CD4-positive, alpha-beta memory T cell (primary cell): ENCODE data around the gene KRTAP6-3. TPM values are rescaled to one million over a fixed set of nuclear protein-coding genes. Genes with fewer than 3 reads are reported as not detected.
A peak's percentile ranks its signal among the peaks of the same experiment; 100 is the strongest.

Experiments used
- CTCF ChIA-PET: fragments of 350-600 bp; sonication (Branson Sonifier 250); formaldehyde crosslinking; loops from one replicate; lab custom pipeline; 2021; ENCODE audit warnings: inconsistent platforms; ENCODE audit not compliant: partially characterized antibody; lab: Charles Lee
- POLR2A ChIA-PET: fragments of 350-600 bp; sonication (Branson Sonifier 250); formaldehyde crosslinking; loops from one replicate; lab custom pipeline; 2021; ENCODE audit not compliant: partially characterized antibody; lab: Charles Lee
- DNase-seq, 5 donors: peaks; one replicate each; pipeline versions ENCODE4 v3.0.0 to v3.0.0-alpha.2; 2020 to 2022; ENCODE audit warnings: mixed read lengths in 1 of 5
- H3K27ac ChIP-seq: one replicate; pipeline ENCODE4 v1.7.0; 2013; ENCODE audit warnings: low read depth, low read length
- H3K27me3 ChIP-seq: 2 replicates; pipeline ENCODE4 v1.7.0; 2013; ENCODE audit warnings: mild to moderate bottlenecking, low read length, moderate library complexity; ENCODE audit not compliant: insufficient read depth
- H3K36me3 ChIP-seq: 2 replicates; pipeline ENCODE4 v1.7.0; 2013; ENCODE audit warnings: mild to moderate bottlenecking, low read length, moderate library complexity; ENCODE audit not compliant: insufficient read depth
- H3K4me1 ChIP-seq: 2 replicates; pipeline ENCODE4 v1.7.0; 2013; ENCODE audit warnings: mild to moderate bottlenecking, low read length, moderate library complexity; ENCODE audit not compliant: insufficient read depth
- H3K4me3 ChIP-seq, 2 donors: one replicate each; pipeline ENCODE4 v1.7.0; 2013; ENCODE audit warnings: low read length in 2 of 2, mild to moderate bottlenecking in 1 of 2
- H3K9me3 ChIP-seq, 2 donors: one replicate each; pipeline ENCODE4 v1.7.0; 2013; ENCODE audit warnings: low read length in 2 of 2, control low read depth in 1 of 2; ENCODE audit not compliant: control insufficient read depth in 1 of 2
- H3K27ac Mint-ChIP-seq, 7 donors: one replicate each; pipeline ENCODE4 v1.8.0; 2020 to 2021; ENCODE audit warnings: mixed read lengths in 7 of 7, mild to moderate bottlenecking in 6 of 7, inconsistent platforms in 3 of 7, moderate library complexity in 3 of 7
- H3K27me3 Mint-ChIP-seq, 2 donors: one replicate each; pipeline ENCODE4 v1.8.0; 2020 to 2021; ENCODE audit warnings: mixed read lengths in 2 of 2
- H3K36me3 Mint-ChIP-seq, 2 donors: one replicate each; pipeline ENCODE4 v1.8.0; 2020 to 2021; ENCODE audit warnings: mixed read lengths in 2 of 2, inconsistent platforms in 1 of 2, mild to moderate bottlenecking in 1 of 2
- H3K4me1 Mint-ChIP-seq, 4 donors: one replicate each; pipeline ENCODE4 v1.8.0; 2020 to 2021; ENCODE audit warnings: mixed read lengths in 4 of 4, mild to moderate bottlenecking in 1 of 4
- H3K4me3 Mint-ChIP-seq, 8 donors: one replicate each; pipeline ENCODE4 v1.8.0; 2020 to 2021; ENCODE audit warnings: mixed read lengths in 8 of 8, mild to moderate bottlenecking in 7 of 8, moderate library complexity in 6 of 8, inconsistent platforms in 3 of 8
- H3K9me3 Mint-ChIP-seq, 8 donors: one replicate each; pipeline ENCODE4 v1.8.0; 2020 to 2021; ENCODE audit warnings: mixed read lengths in 8 of 8, mild to moderate bottlenecking in 5 of 8, inconsistent platforms in 3 of 8, moderate library complexity in 1 of 8
- intact Hi-C: fragments of 100-400 bp; cut with micrococcal nuclease; formaldehyde crosslinking; loops from one replicate; pipeline ENCODE4 v1.15.1; 2023
- polyA plus RNA-seq, 2 donors: library from polyadenylated mRNA; unstranded; fragments of 300-500 nt; fragmentation: Illumina TruSeq; gene quantifications; one replicate each; pipeline ENCODE4 v1.2.3, GENCODE V29; 2021
- total RNA-seq, 2 experiments: library from RNA; stranded (reverse); gene quantifications; one replicate each; pipeline ENCODE4 v1.2.3, GENCODE V29; 2021

The KRTAP6-3 gene
- total and polyA plus RNA-seq, 4 experiments from 2014 or later = not detected

DNA sequence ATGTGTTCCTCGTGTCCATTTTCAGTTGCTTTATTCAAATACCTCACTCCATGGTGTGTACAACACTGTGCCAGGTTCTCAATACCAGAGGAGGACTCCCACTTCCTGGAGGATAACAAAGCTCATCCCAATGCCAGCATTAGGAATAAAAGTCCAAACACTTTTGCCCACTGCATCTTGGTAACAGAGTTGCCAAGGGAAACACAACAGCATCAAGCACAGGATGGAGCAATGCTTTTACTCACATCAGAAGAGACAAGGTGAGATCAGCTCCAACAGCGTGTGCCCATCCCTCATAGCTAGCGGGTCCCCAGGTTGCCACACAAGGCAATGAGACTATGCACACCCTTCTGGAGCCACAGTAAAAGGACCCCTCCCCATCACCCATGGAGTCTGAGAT, 31.1 kb downstream of the KRTAP6-3 start:
- Histone ChIP-seq H3K36me3 (no peaks in the 10 kb centered on the region), H3K9me3 (no peaks in the 10 kb centered on the region), H3K4me3 (no peak overlapping the region), H3K27ac (no peak overlapping the region), H3K4me1 (no peaks in the 10 kb centered on the region), H3K27me3 (no peaks in the 10 kb centered on the region)
- Mint-ChIP-seq H3K4me3 (no peak overlapping the region), H3K36me3 (no peaks in the 10 kb centered on the region), H3K9me3 (peaks cover 0 to 6% (median 0%) of the 10 kb centered on the region in 8 donors), H3K27me3 (no peaks in the 10 kb centered on the region), H3K4me1 (no peaks in the 10 kb centered on the region), H3K27ac (no peak overlapping the region)
- intact Hi-C loops = no loop called here
- no peak for DNase-seq
- ChIA-PET POLR2A (no interaction called here), CTCF (no interaction called here)

DNA sequence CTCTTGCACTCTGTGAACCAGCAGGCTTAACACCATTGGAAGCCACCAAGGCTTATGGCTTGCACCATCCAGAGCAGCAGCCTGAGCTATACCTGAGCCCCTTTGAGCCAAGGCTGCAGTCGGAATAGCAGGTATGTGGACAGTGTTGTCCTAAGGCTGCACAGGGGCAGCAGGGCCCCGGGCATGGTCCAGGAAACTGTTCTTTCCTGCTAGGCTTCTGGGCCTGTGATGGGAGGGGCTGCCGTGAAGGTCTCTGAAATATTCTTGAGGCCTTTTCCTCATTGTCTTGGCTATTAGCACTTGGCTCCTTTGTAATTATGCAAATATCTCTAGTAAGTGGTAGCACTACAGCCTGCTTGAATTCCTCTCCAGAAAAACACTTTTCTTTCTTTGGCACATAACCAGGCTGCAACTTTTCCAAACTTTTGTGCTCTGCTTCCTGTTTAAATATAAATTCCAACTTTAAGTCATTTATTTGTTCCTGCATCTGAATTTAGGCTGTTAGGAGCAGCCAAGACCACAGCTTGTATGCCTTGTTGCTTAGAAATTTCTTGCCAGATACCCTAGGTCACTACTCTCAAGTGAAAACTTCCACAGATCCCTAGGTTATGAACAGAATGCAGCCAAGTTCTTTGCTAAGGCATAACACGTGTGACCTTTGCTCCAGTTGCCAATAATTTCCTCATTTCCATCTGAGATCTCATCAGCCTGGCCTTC, 33.4 kb downstream of the KRTAP6-3 start:
- CTCF ChIA-PET = no interaction called here
- no peaks in the 10 kb centered on the region for H3K36me3 Mint-ChIP-seq
- Histone ChIP-seq H3K27ac (no peak overlapping the region), H3K4me1 (no peaks in the 10 kb centered on the region), H3K36me3 (no peaks in the 10 kb centered on the region), H3K4me3 (no peak overlapping the region), H3K27me3 (no peaks in the 10 kb centered on the region), H3K9me3 (no peaks in the 10 kb centered on the region)
- intact Hi-C loops = no loop called here
- no peaks in the 10 kb centered on the region for H3K4me1 Mint-ChIP-seq
- DNase-seq = peak in 1 of 5 donors; percentile 29
- H3K4me3 Mint-ChIP-seq = no peak overlapping the region
- no peaks in the 10 kb centered on the region for H3K27me3 Mint-ChIP-seq
- H3K27ac Mint-ChIP-seq = no peak overlapping the region
- peaks cover 0 to 6% (median 0%) of the 10 kb centered on the region in 8 donors for H3K9me3 Mint-ChIP-seq
- POLR2A ChIA-PET = no interaction called here

- ChIA-PET CTCF (no interaction called here), POLR2A (no interaction called here)
- Mint-ChIP-seq H3K36me3 (no peaks in the 10 kb centered on the region), H3K27ac (no peak overlapping the region), H3K9me3 (peaks cover 0 to 6% (median 0%) of the 10 kb centered on the region in 8 donors), H3K4me3 (no peak overlapping the region), H3K27me3 (no peaks in the 10 kb centered on the region), H3K4me1 (no peaks in the 10 kb centered on the region)
- intact Hi-C loops = no loop called here
- Histone ChIP-seq H3K36me3 (no peaks in the 10 kb centered on the region), H3K27me3 (no peaks in the 10 kb centered on the region), H3K4me1 (no peaks in the 10 kb centered on the region), H3K27ac (no peak overlapping the region), H3K4me3 (no peak overlapping the region), H3K9me3 (no peaks in the 10 kb centered on the region)
- DNase-seq = no peak
These were observed 35.9 kb downstream of the KRTAP6-3 start for GRCh38 chr21:30628109-30628508.

GRCh38 chr21:30629200-30629599, 37.0 kb downstream of the KRTAP6-3 start:
- intact Hi-C loops = no loop called here

DNA sequence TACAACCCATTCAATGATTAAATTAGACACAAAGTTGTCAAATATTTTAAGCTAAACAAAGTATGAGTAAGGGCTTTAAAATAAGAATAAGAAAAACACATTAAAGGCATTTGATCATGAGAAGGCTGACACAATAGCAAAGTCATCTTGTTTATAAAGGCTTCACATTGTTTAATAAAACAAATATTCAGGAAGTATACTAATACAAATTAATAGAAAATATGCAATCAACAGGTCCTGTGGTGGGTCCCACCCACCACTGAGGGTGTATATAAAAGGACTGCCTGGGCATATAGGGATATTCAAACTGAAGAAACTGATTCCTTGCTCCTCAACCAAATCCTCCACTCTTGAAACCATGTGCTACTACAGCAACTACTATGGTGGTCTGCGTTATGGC, 42.7 kb downstream of the KRTAP6-3 start, which contains the start of gene KRTAP20-2:
Gene KRTAP20-2, plus strand, starts transcription at position 301 of the 400 bp plus-strand sequence. Its CDS starts 58 bp downstream, at position 359.
- DNase-seq = no peak
- no peaks in the 10 kb centered on the region for H3K27me3 Mint-ChIP-seq
- no peak within 1 kb of the TSS for H3K4me3 Mint-ChIP-seq
- Histone ChIP-seq H3K4me1 (no peaks in the 10 kb centered on the region), H3K4me3 (no peak within 1 kb of the TSS), H3K36me3 (no peaks in the 10 kb centered on the region), H3K27me3 (no peaks in the 10 kb centered on the region), H3K27ac (no peak within 1 kb of the TSS), H3K9me3 (no peaks in the 10 kb centered on the region)
- CTCF ChIA-PET = no interaction called here
- POLR2A ChIA-PET = no interaction called here
- no peak within 1 kb of the TSS for H3K27ac Mint-ChIP-seq
- intact Hi-C loops = no loop called here
- H3K4me1 Mint-ChIP-seq = no peaks in the 10 kb centered on the region
- peaks cover 0 to 3% (median 0%) of the 10 kb centered on the region in 8 donors for H3K9me3 Mint-ChIP-seq
- no peaks in the 10 kb centered on the region for H3K36me3 Mint-ChIP-seq

More at GRCh38 chr21:30629200-30629599, 37.0 kb downstream of the KRTAP6-3 start:
- Histone ChIP-seq H3K4me3 (no peak overlapping the region), H3K27me3 (no peaks in the 10 kb centered on the region), H3K9me3 (no peaks in the 10 kb centered on the region), H3K27ac (no peak overlapping the region), H3K36me3 (no peaks in the 10 kb centered on the region), H3K4me1 (no peaks in the 10 kb centered on the region)
- ChIA-PET POLR2A (no interaction called here), CTCF (no interaction called here)
- no peak overlapping the region for H3K4me3 Mint-ChIP-seq
- H3K36me3 Mint-ChIP-seq = no peaks in the 10 kb centered on the region
- H3K27ac Mint-ChIP-seq = no peak overlapping the region
- no peak for DNase-seq
- peaks cover 0 to 3% (median 0%) of the 10 kb centered on the region in 8 donors for H3K9me3 Mint-ChIP-seq
- H3K4me1 Mint-ChIP-seq = no peaks in the 10 kb centered on the region
- no peaks in the 10 kb centered on the region for H3K27me3 Mint-ChIP-seq

DNA sequence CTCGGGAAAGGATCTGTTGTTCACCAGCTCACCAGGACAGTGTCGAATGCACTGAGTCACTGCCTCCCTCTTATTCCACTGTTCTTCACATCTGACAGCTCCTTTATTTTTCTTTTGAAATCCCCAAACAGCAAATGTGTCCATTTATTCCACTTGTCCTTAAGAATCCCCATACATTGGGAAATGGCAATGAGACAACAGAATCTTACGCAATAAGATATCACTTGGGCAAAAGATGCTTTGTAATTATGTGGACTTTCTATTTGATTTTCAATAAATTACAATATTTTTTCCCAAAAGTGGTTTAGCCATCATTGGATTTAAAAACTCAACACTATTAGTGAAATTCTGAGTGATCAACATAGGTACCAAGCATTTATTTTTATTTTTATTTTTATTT, 46.4 kb downstream of the KRTAP6-3 start:
- H3K4me1 Mint-ChIP-seq = no peaks in the 10 kb centered on the region

GRCh38 chr21:30642564-30642963, 50.3 kb downstream of the KRTAP6-3 start, which contains the start of gene KRTAP20-3:
KRTAP20-3 (plus strand) TSS chr21:30642864.
- H3K4me1 ChIP-seq = no peaks in the 10 kb centered on the region
- ChIA-PET CTCF (no interaction called here), POLR2A (no interaction called here)
- Mint-ChIP-seq H3K27me3 (no peaks in the 10 kb centered on the region), H3K27ac (no peak within 1 kb of the TSS), H3K4me1 (no peaks in the 10 kb centered on the region), H3K9me3 (peaks cover 0 to 12% (median 2%) of the 10 kb centered on the region in 8 donors), H3K36me3 (no peaks in the 10 kb centered on the region), H3K4me3 (no peak within 1 kb of the TSS)
- no peaks in the 10 kb centered on the region for H3K36me3 ChIP-seq
- no peak for DNase-seq
- no peaks in the 10 kb centered on the region for H3K9me3 ChIP-seq
- no peaks in the 10 kb centered on the region for H3K27me3 ChIP-seq
- H3K27ac ChIP-seq = no peak within 1 kb of the TSS
- no peak within 1 kb of the TSS for H3K4me3 ChIP-seq
- intact Hi-C loops = no loop called here

More for the DNA sequence above, 46.4 kb downstream of the KRTAP6-3 start:
- H3K27me3 Mint-ChIP-seq = no peaks in the 10 kb centered on the region
- H3K9me3 ChIP-seq = no peaks in the 10 kb centered on the region
- no peaks in the 10 kb centered on the region for H3K36me3 ChIP-seq
- no peak overlapping the region for H3K4me3 ChIP-seq
- no peaks in the 10 kb centered on the region for H3K36me3 Mint-ChIP-seq
- no peak overlapping the region for H3K27ac Mint-ChIP-seq
- H3K9me3 Mint-ChIP-seq = peaks cover 0 to 9% (median 2%) of the 10 kb centered on the region in 8 donors
- H3K4me3 Mint-ChIP-seq = no peak overlapping the region
- CTCF ChIA-PET = no interaction called here
- DNase-seq = no peak
- H3K4me1 ChIP-seq = no peaks in the 10 kb centered on the region
- intact Hi-C loops = no loop called here
- H3K27ac ChIP-seq = no peak overlapping the region
- H3K27me3 ChIP-seq = no peaks in the 10 kb centered on the region
- POLR2A ChIA-PET = no interaction called here
